Hepatocyte (in vitro differentiated cells): ENCODE data around the gene OR11H6. TPM values are rescaled to one million over a fixed set of nuclear protein-coding genes. Genes with fewer than 3 reads are reported as not detected.
"Not testable (repeated sequence)": the region's sequence is repeated elsewhere in the genome, so short reads cannot be mapped to it uniquely, and the experiment has no call there.

Source experiments
- DNase-seq: peaks from one replicate; pipeline ENCODE4 v3.0.0-alpha.2; 2016; ENCODE audit warnings: low spot score
- H2AFZ ChIP-seq: fragments of 200-600 bp; sonication (generic); 2 replicates; pipeline ENCODE4 v1.6.0; 2016; ENCODE audit warnings: antibody characterized with exemption, mild to moderate bottlenecking
- H3K27ac ChIP-seq: fragments of 200-600 bp; sonication (generic); 2 replicates; pipeline ENCODE4 v1.5.1; 2016; ENCODE audit warnings: mild to moderate bottlenecking
- H3K27me3 ChIP-seq: fragments of 200-600 bp; sonication (generic); 2 replicates; pipeline ENCODE4 v1.6.1; 2016
- H3K36me3 ChIP-seq: fragments of 200-600 bp; sonication (generic); replicated peaks from 2 replicates; pipeline ENCODE4 v1.5.1; 2016; ENCODE audit warnings: low read depth; ENCODE audit not compliant: insufficient read depth
- H3K4me1 ChIP-seq: fragments of 200-600 bp; sonication (generic); 2 replicates; pipeline ENCODE4 v1.5.1; 2016; ENCODE audit warnings: mild to moderate bottlenecking, moderate library complexity; ENCODE audit not compliant: insufficient read depth
- H3K4me2 ChIP-seq: fragments of 200-600 bp; sonication (generic); 2 replicates; pipeline ENCODE4 v1.6.0; 2016
- H3K4me3 ChIP-seq: fragments of 200-600 bp; sonication (generic); 2 replicates; pipeline ENCODE4 v1.5.1; 2016; ENCODE audit warnings: mild to moderate bottlenecking
- H3K79me2 ChIP-seq: fragments of 200-600 bp; sonication (generic); 2 replicates; pipeline ENCODE4 v1.6.0; 2017; ENCODE audit warnings: mild to moderate bottlenecking
- H3K9me2 ChIP-seq: fragments of 200-600 bp; sonication (generic); replicated peaks from 2 replicates; pipeline ENCODE4 v1.6.0; 2017; ENCODE audit warnings: mild to moderate bottlenecking; ENCODE audit not compliant: insufficient read depth
- H3K9me3 ChIP-seq: fragments of 200-600 bp; sonication (generic); 2 replicates; pipeline ENCODE4 v1.5.1; 2016; ENCODE audit warnings: low read depth, mild to moderate bottlenecking
- H4K20me1 ChIP-seq: fragments of 200-600 bp; sonication (generic); 2 replicates; pipeline ENCODE4 v1.6.0; 2016; ENCODE audit warnings: mild to moderate bottlenecking; ENCODE audit not compliant: insufficient read depth, poor library complexity, severe bottlenecking
- CTCF ChIP-seq: fragments of 200-600 bp; sonication (generic); IDR thresholded peaks from 2 replicates; pipeline ENCODE4 v1.5.1; 2016; ENCODE audit warnings: antibody characterized with exemption, mild to moderate bottlenecking; ENCODE audit not compliant: poor library complexity
- EZH2 ChIP-seq: fragments of 200-600 bp; sonication (generic); IDR thresholded peaks from 2 replicates; pipeline ENCODE4 v1.6.1; 2016; ENCODE audit warnings: antibody characterized with exemption, mild to moderate bottlenecking, borderline replicate concordance
- EZH2phosphoT487 ChIP-seq: fragments of 200-600 bp; sonication (generic); IDR thresholded peaks from one replicate; pipeline ENCODE4 v1.6.1; 2018; ENCODE audit warnings: antibody characterized with exemption, mild to moderate bottlenecking, low read depth, moderate library complexity; ENCODE audit not compliant: unreplicated experiment, severe bottlenecking
- WGBS: methylation state at CpG from one replicate; pipeline ENCODE4 v1.1.6; 2016; ENCODE audit warnings: low lambda C conversion rate; ENCODE audit errors: missing lambda C conversion rate; 5-methylcytosine and 5-hydroxymethylcytosine counted together
- polyA plus RNA-seq: library from polyadenylated mRNA; unstranded; fragments of >200 nt; fragmentation: Nextera tagmentation; extraction: Ambion mirVana; gene quantifications from 2 replicates; pipeline ENCODE4 v1.2.1, GENCODE V29; 2016
- small RNA-seq: library from RNA; depleted of rRNA; stranded (forward); fragments of <200 nt; gene quantifications from one replicate; pipeline ENCODE3, GENCODE V24; 2014
- total RNA-seq: library from RNA; depleted of rRNA; stranded (reverse); fragments of >200 nt; gene quantifications from 2 replicates; pipeline ENCODE4 v1.2.3, GENCODE V29; 2014

The OR11H6 gene
- total and polyA plus RNA-seq, 2 experiments from 2014 or later = not detected

- Histone ChIP-seq H2AFZ (no peak overlapping the region), H3K79me2 (no peaks in the 10 kb centered on the region), H3K27me3 (no peaks in the 10 kb centered on the region), H3K27ac (no peak overlapping the region), H4K20me1 (no peaks in the 10 kb centered on the region), H3K4me2 (no peak overlapping the region), H3K9me3 (no peaks in the 10 kb centered on the region), H3K4me3 (no peak overlapping the region), H3K9me2 (no peaks in the 10 kb centered on the region), H3K4me1 (no peaks in the 10 kb centered on the region), H3K36me3 (no peaks in the 10 kb centered on the region)
- TF ChIP-seq CTCF = peak; percentile 3
- no peak for TF ChIP-seq EZH2
- no peak for TF ChIP-seq EZH2phosphoT487
- DNase-seq = no peak
- whole genome bisulfite sequencing = 66% methylated on average over 3 of the region's 3 CpGs
Observed at GRCh38 chr14:20247646-20248246, 24.2 kb downstream of the OR11H6 start.

- no peak overlapping the region for H3K27ac ChIP-seq
- no peaks in the 10 kb centered on the region for H3K79me2 ChIP-seq
- WGBS = 41% methylated on average over 3 of the region's 3 CpGs
- no peaks in the 10 kb centered on the region for H3K36me3 ChIP-seq
- no peaks in the 10 kb centered on the region for H3K9me2 ChIP-seq
- H4K20me1 ChIP-seq = no peaks in the 10 kb centered on the region
- no peak overlapping the region for H3K4me2 ChIP-seq
- DNase-seq = no peak
- H2AFZ ChIP-seq = no peak overlapping the region
- no peak overlapping the region for H3K4me3 ChIP-seq
- H3K27me3 ChIP-seq = no peaks in the 10 kb centered on the region
- no peak for TF ChIP-seq CTCF
- TF ChIP-seq EZH2 = no peak
- TF ChIP-seq EZH2phosphoT487 = no peak
- no peaks in the 10 kb centered on the region for H3K4me1 ChIP-seq
- H3K9me3 ChIP-seq = no peaks in the 10 kb centered on the region
Observed at GRCh38 chr14:20262642-20263128, 39.2 kb downstream of the OR11H6 start.

GRCh38 chr14:20264361-20264760 is 40.9 kb downstream of the OR11H6 start:
- H3K4me2 ChIP-seq, H3K27me3 ChIP-seq, H3K27ac ChIP-seq, H3K4me3 ChIP-seq, H3K4me1 ChIP-seq, H2AFZ ChIP-seq, H3K36me3 ChIP-seq, DNase-seq, H4K20me1 ChIP-seq, H3K79me2 ChIP-seq, H3K9me3 ChIP-seq, H3K9me2 ChIP-seq: not testable (repeated sequence)
- 89% methylated on average over 5 of the region's 5 CpGs for WGBS

- Histone ChIP-seq H3K27me3 (no peaks in the 10 kb centered on the region), H2AFZ (no peak overlapping the region), H3K79me2 (no peaks in the 10 kb centered on the region), H3K36me3 (no peaks in the 10 kb centered on the region), H3K27ac (no peak overlapping the region), H3K4me1 (no peaks in the 10 kb centered on the region), H3K9me3 (no peaks in the 10 kb centered on the region), H3K4me3 (no peak overlapping the region), H3K9me2 (no peaks in the 10 kb centered on the region), H3K4me2 (no peak overlapping the region), H4K20me1 (no peaks in the 10 kb centered on the region)
- WGBS = 98% methylated on average over 2 of the region's 2 CpGs
- TF ChIP-seq EZH2 = no peak
- no peak for TF ChIP-seq CTCF
- no peak for TF ChIP-seq EZH2phosphoT487
- DNase-seq = no peak
Observed at GRCh38 chr14:20274062-20274461, 50.6 kb downstream of the OR11H6 start.

Small RNA genes within 50 kb of the gene (small RNA-seq; reads per million reads assigned to genes)
- not detected for gene GTF2IP22

Other genes starting within 250 kb of the OR11H6 start
- not detected in 2 replicates for gene OR4K15, start 248.1 kb upstream of the OR11H6 start, total RNA-seq
- gene OR4K15, start 248.1 kb upstream of the OR11H6 start, polyA plus RNA-seq = not detected in 2 replicates
- gene OR4Q2, start 221.5 kb upstream of the OR11H6 start, total RNA-seq = not detected in 2 replicates
- gene OR4Q2, start 221.5 kb upstream of the OR11H6 start, polyA plus RNA-seq = not detected in 2 replicates
- gene OR4K14, start 204.4 kb upstream of the OR11H6 start, total RNA-seq = not detected in 2 replicates
- not detected in 2 replicates for gene OR4K14, start 204.4 kb upstream of the OR11H6 start, polyA plus RNA-seq
- gene OR4K13, start 187.7 kb upstream of the OR11H6 start, total RNA-seq = not detected in 2 replicates
- not detected in 2 replicates for gene OR4K13, start 187.7 kb upstream of the OR11H6 start, polyA plus RNA-seq
- gene OR4L1, start 163.7 kb upstream of the OR11H6 start, total RNA-seq = not detected in 2 replicates
- not detected in 2 replicates for gene OR4L1, start 163.7 kb upstream of the OR11H6 start, polyA plus RNA-seq
- gene OR4K17, start 113.0 kb upstream of the OR11H6 start, total RNA-seq = not detected in 2 replicates
- not detected in 2 replicates for gene OR4K17, start 113.0 kb upstream of the OR11H6 start, polyA plus RNA-seq
- gene OR4N5, start 84.9 kb upstream of the OR11H6 start, total RNA-seq = not detected in 2 replicates
- gene OR4N5, start 84.9 kb upstream of the OR11H6 start, polyA plus RNA-seq = not detected in 2 replicates
- gene OR11G2, start 32.8 kb upstream of the OR11H6 start, total RNA-seq = not detected in 2 replicates
- not detected in 2 replicates for gene OR11G2, start 32.8 kb upstream of the OR11H6 start, polyA plus RNA-seq
- gene OR11H7, start 5.3 kb downstream of the OR11H6 start, total RNA-seq = not detected in 2 replicates
- not detected in 2 replicates for gene OR11H7, start 5.3 kb downstream of the OR11H6 start, polyA plus RNA-seq
- gene OR11H4, start 15.6 kb downstream of the OR11H6 start, total RNA-seq = not detected in 2 replicates
- not detected in 2 replicates for gene OR11H4, start 15.6 kb downstream of the OR11H6 start, polyA plus RNA-seq
- gene TTC5, start 82.2 kb downstream of the OR11H6 start, total RNA-seq = 10.8 and 11.2 TPM in 2 replicates
- 13.0 and 17.4 TPM in 2 replicates for gene TTC5, start 82.2 kb downstream of the OR11H6 start, polyA plus RNA-seq
- gene CCNB1IP1, start 109.6 kb downstream of the OR11H6 start, total RNA-seq = 84.8 and 88.5 TPM in 2 replicates
- gene CCNB1IP1, start 109.6 kb downstream of the OR11H6 start, polyA plus RNA-seq = 21.0 and 21.3 TPM in 2 replicates
- gene PARP2, start 119.9 kb downstream of the OR11H6 start, total RNA-seq = 9.8 and 13.9 TPM in 2 replicates
- 23.4 and 28.5 TPM in 2 replicates for gene PARP2, start 119.9 kb downstream of the OR11H6 start, polyA plus RNA-seq
- 24.4 and 29.4 TPM in 2 replicates for gene TEP1, start 189.8 kb downstream of the OR11H6 start, total RNA-seq
- 10.7 and 12.0 TPM in 2 replicates for gene TEP1, start 189.8 kb downstream of the OR11H6 start, polyA plus RNA-seq
- gene KLHL33, start 212.5 kb downstream of the OR11H6 start, total RNA-seq = not detected in 2 replicates
- gene KLHL33, start 212.5 kb downstream of the OR11H6 start, polyA plus RNA-seq = 0.05 and 0.19 TPM in 2 replicates
- gene OSGEP, start 231.1 kb downstream of the OR11H6 start, total RNA-seq = 51.6 and 60.1 TPM in 2 replicates
- gene OSGEP, start 231.1 kb downstream of the OR11H6 start, polyA plus RNA-seq = 36.2 and 41.3 TPM in 2 replicates
- 56.5 and 84.2 TPM in 2 replicates for gene APEX1, start 231.5 kb downstream of the OR11H6 start, total RNA-seq
- 147 and 148 TPM in 2 replicates for gene APEX1, start 231.5 kb downstream of the OR11H6 start, polyA plus RNA-seq
- 40.1 and 48.2 TPM in 2 replicates for gene PIP4P1, start 237.7 kb downstream of the OR11H6 start, total RNA-seq
- gene PIP4P1, start 237.7 kb downstream of the OR11H6 start, polyA plus RNA-seq = 85.0 and 85.9 TPM in 2 replicates
- gene PNP, start 245.7 kb downstream of the OR11H6 start, total RNA-seq = 69.2 and 81.2 TPM in 2 replicates
- gene PNP, start 245.7 kb downstream of the OR11H6 start, polyA plus RNA-seq = 51.0 and 60.4 TPM in 2 replicates